Activated T-helper 2 cell treated with anti-CD3 and anti-CD28 coated beads, Interferon-gamma antibody, Interleukin-2, Interleukin-4, amounts not matched to agents 10 μg/mL and 5 μg/mL and 100 μg/mL, durations not matched to agents 14 hours and 24 hours and 36 hours (primary cell): ENCODE results near the gene PPP6C. TPM values are rescaled to one million over a fixed set of nuclear protein-coding genes. Genes with fewer than 3 reads are reported as not detected.
A peak's percentile ranks its signal among the peaks of the same experiment; 100 is the strongest.
"Not testable (repeated sequence)": the region's sequence is repeated elsewhere in the genome, so short reads cannot be mapped to it uniquely, and the experiment has no call there.

ENCODE experiments used
- DNase-seq: peaks from one replicate; pipeline ENCODE4 v3.0.0; 2021; ENCODE audit warnings: low spot score
- H3K27ac Mint-ChIP-seq: one replicate; pipeline ENCODE4 v1.8.0; 2021; ENCODE audit warnings: mixed read lengths
- H3K27me3 Mint-ChIP-seq: one replicate; pipeline ENCODE4 v1.8.0; 2021; ENCODE audit warnings: low read depth, mixed read lengths
- H3K36me3 Mint-ChIP-seq: one replicate; pipeline ENCODE4 v1.8.0; 2021; ENCODE audit warnings: low read depth, mixed read lengths
- H3K4me1 Mint-ChIP-seq: one replicate; pipeline ENCODE4 v1.8.0; 2021; ENCODE audit warnings: low read depth, mixed read lengths
- H3K4me3 Mint-ChIP-seq: one replicate; pipeline ENCODE4 v1.8.0; 2021; ENCODE audit warnings: low read depth, mild to moderate bottlenecking, moderate library complexity, mixed read lengths
- H3K9me3 Mint-ChIP-seq: one replicate; pipeline ENCODE4 v1.8.0; 2021; ENCODE audit warnings: mixed read lengths
- intact Hi-C: fragments of 100-400 bp; cut with micrococcal nuclease; formaldehyde crosslinking; loops from one replicate; pipeline ENCODE4 v1.15.1; 2023
- total RNA-seq: library from RNA; stranded (reverse); gene quantifications from 2 replicates; pipeline ENCODE4 v1.2.3, GENCODE V29; 2022

Gene PPP6C
- total RNA-seq, 1 donor from 2014 or later, result 44.9 TPM

- DNase-seq, result peak; percentile 78
- Mint-ChIP-seq H3K9me3 (no peaks in the 10 kb centered on the region), H3K27ac (peak overlapping the region; percentile 98), H3K4me3 (peak overlapping the region; percentile 66), H3K27me3 (no peaks in the 10 kb centered on the region), H3K36me3 (peaks cover 15% of the 10 kb centered on the region), H3K4me1 (peaks cover 24% of the 10 kb centered on the region)
- intact Hi-C loops, result loop anchor here (2.0 kb wide), 1 partner anchor 17 kb away; the partner anchor contains the start of gene SCAI
These were observed 63.4 kb downstream of the PPP6C start for GRCh38 chr9:125126019-125126746.

- intact Hi-C loops, result no loop called here
- H3K4me1 Mint-ChIP-seq, result peaks cover 30% of the 10 kb centered on the region
- no peaks in the 10 kb centered on the region for H3K9me3 Mint-ChIP-seq
- no peak for DNase-seq
- H3K27ac Mint-ChIP-seq, result peak overlapping the region; percentile 98
- H3K36me3 Mint-ChIP-seq, result peaks cover 18% of the 10 kb centered on the region
- H3K4me3 Mint-ChIP-seq, result peak overlapping the region; percentile 66
- H3K27me3 Mint-ChIP-seq, result no peaks in the 10 kb centered on the region
These were observed 64.1 kb downstream of the PPP6C start for GRCh38 chr9:125125523-125125922.

- DNase-seq, result no peak
- Mint-ChIP-seq H3K9me3 (no peaks in the 10 kb centered on the region), H3K27ac (peak overlapping the region; percentile 79), H3K27me3 (no peaks in the 10 kb centered on the region), H3K4me1 (peaks cover 39% of the 10 kb centered on the region), H3K36me3 (peaks cover 19% of the 10 kb centered on the region), H3K4me3 (no peak overlapping the region)
- intact Hi-C loops, result no loop called here
These were observed 68.5 kb downstream of the PPP6C start for GRCh38 chr9:125121146-125121545.

DNA sequence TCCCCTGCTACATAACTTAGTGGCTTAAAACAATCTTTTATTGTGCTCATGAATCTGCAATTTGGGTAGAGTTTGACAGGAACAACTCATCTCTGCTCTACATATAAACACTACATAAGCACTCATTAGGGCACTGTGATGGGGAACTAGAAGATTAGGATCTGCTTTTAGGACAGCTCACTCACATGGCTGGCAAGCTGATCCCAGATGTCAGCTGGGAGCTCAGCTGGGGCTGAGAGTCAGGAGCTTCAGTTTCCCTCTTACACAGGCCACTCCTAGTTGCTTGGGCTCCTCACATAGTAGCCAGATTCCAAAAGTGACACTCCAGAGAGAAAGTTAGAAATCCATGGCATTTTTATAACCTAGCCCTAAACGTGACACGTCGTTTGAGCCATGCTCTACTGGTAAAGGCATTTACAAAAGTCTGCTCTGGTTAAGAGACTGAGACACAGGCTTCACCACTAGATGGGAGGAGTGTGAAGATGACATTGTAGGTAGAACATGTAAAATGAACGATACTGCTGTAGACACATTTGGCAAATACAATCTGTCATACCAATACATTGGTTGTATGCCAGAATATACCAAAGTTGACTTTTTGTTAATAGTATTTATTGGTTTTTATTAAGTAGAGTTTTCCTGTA lies 69.8 kb downstream of the PPP6C start:
- Mint-ChIP-seq H3K4me1 (peaks cover 30% of the 10 kb centered on the region), H3K27ac (peak overlapping the region; percentile 42), H3K27me3 (no peaks in the 10 kb centered on the region), H3K4me3 (no peak overlapping the region), H3K36me3 (peaks cover 17% of the 10 kb centered on the region), H3K9me3 (no peaks in the 10 kb centered on the region)
- intact Hi-C loops, result no loop called here
- no peak for DNase-seq

GRCh38 chr9:125118696-125119095 lies 70.9 kb downstream of the PPP6C start:
- DNase-seq, intact Hi-C loops, H3K9me3 Mint-ChIP-seq, H3K4me3 Mint-ChIP-seq, H3K27ac Mint-ChIP-seq, H3K27me3 Mint-ChIP-seq: not testable (repeated sequence)
- Mint-ChIP-seq H3K4me1 (peaks cover 27% of the 10 kb centered on the region), H3K36me3 (peaks cover 19% of the 10 kb centered on the region)

DNA sequence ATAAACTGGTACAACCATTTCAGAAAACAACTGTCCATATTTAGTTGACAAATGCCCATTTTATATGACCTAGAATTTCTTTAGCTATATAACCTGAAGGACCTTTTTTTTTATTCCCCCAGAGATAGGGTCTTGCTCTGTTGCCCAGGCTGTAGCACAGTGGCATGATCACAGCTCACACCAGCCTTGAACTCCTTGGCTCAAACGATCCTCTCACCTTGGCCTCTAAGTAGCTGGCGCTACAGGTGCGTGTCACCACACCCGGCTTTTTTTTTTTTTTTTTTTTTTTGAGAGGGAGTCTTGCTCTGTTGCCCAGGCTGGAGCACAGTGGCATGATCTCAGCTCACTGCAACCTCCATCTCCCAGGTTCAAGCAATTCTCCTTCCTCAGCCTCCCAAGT lies 75.1 kb downstream of the PPP6C start:
- H3K27ac Mint-ChIP-seq, intact Hi-C loops, DNase-seq, H3K4me3 Mint-ChIP-seq, H3K27me3 Mint-ChIP-seq: not testable (repeated sequence)
- H3K9me3 Mint-ChIP-seq, result peaks cover 19% of the 10 kb centered on the region
- H3K36me3 Mint-ChIP-seq, result peaks cover 52% of the 10 kb centered on the region
- peaks cover 11% of the 10 kb centered on the region for H3K4me1 Mint-ChIP-seq

- Mint-ChIP-seq H3K27me3 (no peaks in the 10 kb centered on the region), H3K4me1 (no peaks in the 10 kb centered on the region), H3K27ac (no peak overlapping the region), H3K9me3 (peaks cover 19% of the 10 kb centered on the region), H3K36me3 (peaks cover 46% of the 10 kb centered on the region), H3K4me3 (no peak overlapping the region)
- DNase-seq, result no peak
- intact Hi-C loops, result no loop called here
These were observed 79.1 kb downstream of the PPP6C start for GRCh38 chr9:125110464-125110863.

- Mint-ChIP-seq H3K36me3 (peaks cover 39% of the 10 kb centered on the region), H3K9me3 (peaks cover 19% of the 10 kb centered on the region)
- DNase-seq, H3K4me3 Mint-ChIP-seq, H3K27me3 Mint-ChIP-seq, H3K27ac Mint-ChIP-seq, intact Hi-C loops, H3K4me1 Mint-ChIP-seq: not testable (repeated sequence)
These were observed 81.1 kb downstream of the PPP6C start for GRCh38 chr9:125108541-125108940.

DNA sequence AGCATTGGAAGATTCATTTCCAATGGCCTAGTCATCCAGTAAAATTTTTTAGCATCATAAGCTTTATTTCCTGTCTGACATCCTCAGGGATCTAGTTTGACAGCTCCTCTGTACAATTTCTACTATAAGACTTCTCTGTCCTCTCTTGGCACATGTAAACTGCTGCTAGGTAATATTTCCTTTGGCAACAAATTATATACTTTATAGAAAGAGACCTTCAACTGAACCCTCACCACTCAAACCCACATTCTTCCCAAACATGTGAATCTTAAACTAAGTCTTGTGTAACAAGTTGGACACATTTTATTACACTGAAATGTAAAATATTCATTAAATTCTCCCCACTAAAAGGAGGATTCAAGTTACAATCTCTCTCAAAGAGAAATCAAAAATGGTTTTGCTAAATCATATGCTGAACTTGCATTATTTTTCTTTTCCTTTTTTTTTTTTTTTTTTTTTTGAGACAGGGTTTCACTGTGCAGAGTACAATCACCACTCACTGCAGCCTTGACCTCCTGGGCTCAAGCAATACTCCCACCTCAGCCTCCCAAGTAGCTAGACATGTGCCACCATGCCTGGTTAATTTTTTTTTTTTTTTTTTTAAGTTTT lies 83.2 kb downstream of the PPP6C start:
- Mint-ChIP-seq H3K27me3 (no peaks in the 10 kb centered on the region), H3K36me3 (peaks cover 19% of the 10 kb centered on the region), H3K9me3 (peaks cover under 1% of the 10 kb centered on the region), H3K4me3 (no peak overlapping the region), H3K27ac (no peak overlapping the region), H3K4me1 (peaks cover 9% of the 10 kb centered on the region)
- DNase-seq, result no peak
- intact Hi-C loops, result no loop called here

- intact Hi-C loops, result no loop called here
- Mint-ChIP-seq H3K4me3 (no peak overlapping the region), H3K27ac (no peak overlapping the region), H3K27me3 (no peaks in the 10 kb centered on the region), H3K36me3 (peaks cover 2% of the 10 kb centered on the region), H3K9me3 (no peaks in the 10 kb centered on the region), H3K4me1 (peaks cover 9% of the 10 kb centered on the region)
- DNase-seq, result no peak
These were observed 85.7 kb downstream of the PPP6C start for GRCh38 chr9:125103770-125104460.

- Mint-ChIP-seq H3K36me3 (no peaks in the 10 kb centered on the region), H3K9me3 (no peaks in the 10 kb centered on the region), H3K4me1 (peaks cover 9% of the 10 kb centered on the region), H3K27ac (no peak overlapping the region), H3K27me3 (no peaks in the 10 kb centered on the region), H3K4me3 (no peak overlapping the region)
- no peak for DNase-seq
- intact Hi-C loops, result no loop called here
These were observed 86.6 kb downstream of the PPP6C start for GRCh38 chr9:125103021-125103420.

DNA sequence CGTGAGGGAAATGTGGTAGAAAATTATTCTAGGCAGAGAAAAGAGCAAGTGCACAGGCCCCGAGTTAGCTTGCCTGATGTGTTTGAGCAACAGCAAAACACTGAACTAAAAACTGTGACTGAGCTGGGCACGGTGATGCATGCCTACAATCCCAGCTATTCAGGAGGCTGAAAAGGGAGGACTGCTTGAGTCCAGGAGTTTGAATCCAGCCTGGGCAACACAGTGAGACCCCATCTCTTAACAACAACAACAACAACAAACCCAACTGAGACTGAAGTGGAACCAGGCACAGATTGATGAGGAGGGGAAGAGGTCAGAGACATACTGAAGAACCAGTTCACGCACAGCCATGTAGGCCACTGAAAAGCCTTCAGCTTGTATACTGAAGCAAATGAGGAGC lies 88.8 kb downstream of the PPP6C start:
- Mint-ChIP-seq H3K9me3 (peaks cover 10% of the 10 kb centered on the region), H3K27ac (no peak overlapping the region), H3K36me3 (peaks cover 8% of the 10 kb centered on the region), H3K4me1 (peaks cover 13% of the 10 kb centered on the region), H3K4me3 (no peak overlapping the region), H3K27me3 (no peaks in the 10 kb centered on the region)
- no peak for DNase-seq
- intact Hi-C loops, result no loop called here
